ENCODE results near the gene RPH3AL.

GRCh38 chr17:231191-231965 lies 121.2 kb downstream of the RPH3AL start:
- TF ChIP-seq POLR2A (IDR thresholded peaks at IDR 0.05) (no peak), CTCF (IDR thresholded peaks at IDR 0.05) (no peak)

Measured in testis (tissue), 2 donors.